Measurements from ENCODE around the gene KLHDC7A. TPM values are rescaled to one million over a fixed set of nuclear protein-coding genes. Genes with fewer than 3 reads are reported as not detected.

Gene KLHDC7A
- total RNA-seq, 4 donors from 2014 or later = 0.32 to 0.68 TPM; not detected in 2

DNA sequence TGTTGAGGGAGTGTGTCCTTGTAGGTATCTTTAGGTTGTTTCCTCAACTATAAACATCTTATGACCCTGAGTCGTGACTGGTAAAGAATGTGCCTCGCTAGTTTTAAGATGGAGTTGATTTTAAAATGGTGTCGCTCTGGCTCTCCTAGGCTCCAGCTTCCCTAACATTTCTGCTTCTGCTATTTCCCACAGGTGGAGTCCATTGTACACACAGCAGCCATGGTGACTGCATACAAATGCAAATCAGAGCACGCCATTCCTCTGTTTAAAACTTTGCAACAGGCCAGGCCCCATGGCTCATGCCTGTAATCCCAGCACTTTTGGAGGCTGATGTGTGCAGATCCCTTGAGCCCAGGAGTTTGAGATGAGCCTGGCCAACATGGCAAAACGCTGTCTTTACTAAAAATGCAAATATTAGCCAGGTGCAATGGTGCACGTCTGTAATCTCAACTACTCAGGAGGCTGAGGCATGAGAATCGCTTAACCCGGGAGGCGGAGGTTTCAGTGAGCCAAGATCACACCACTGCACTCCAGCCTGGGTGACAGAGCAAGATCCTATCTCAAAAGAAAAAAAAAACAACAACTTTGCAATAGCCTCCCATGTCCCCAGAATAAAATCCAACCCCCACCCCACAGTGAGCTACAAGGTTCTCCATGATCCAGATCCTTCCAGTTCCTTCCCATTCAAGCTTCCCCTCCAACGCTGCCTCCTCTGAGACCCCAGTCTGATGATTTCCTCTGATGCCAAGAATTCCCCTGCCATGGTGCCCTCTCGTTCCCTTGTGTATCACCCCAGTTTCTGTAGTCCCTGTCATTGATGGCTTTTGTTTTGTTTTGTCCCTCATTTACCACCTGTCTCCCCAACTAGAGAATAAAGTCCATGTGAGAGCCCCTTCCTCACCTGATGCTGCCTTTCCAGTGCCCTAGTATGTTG is 36.9 kb upstream of the KLHDC7A start:
- Histone ChIP-seq H3K9me3 (no peaks in the 10 kb centered on the region), H3K4me3 (no peak overlapping the region), H3K27me3 (peaks cover 3% of the 10 kb centered on the region), H3K27ac (no peak overlapping the region), H3K36me3 (no peaks in the 10 kb centered on the region), H3K4me1 (peaks cover 0 to 3% (median 0%) of the 10 kb centered on the region in 4 donors)
- TF ChIP-seq EP300 (IDR thresholded peaks at IDR 0.05; ENCODE audit: low read depth) (no peak), POLR2A (IDR thresholded peaks at IDR 0.05) (no peak), POLR2AphosphoS5 (IDR thresholded peaks at IDR 0.05) (no peak), CTCF (IDR thresholded peaks at IDR 0.05) (no peak)
- 70 to 80% methylated on average over 6 to 11 of the region's 11 CpGs for WGBS, 2 donors (ENCODE audit: low coverage in 1 of 2)
- in situ Hi-C loops (cut with MboI; ENCODE audit: low pct_ligation_motif_present in 1 of 4, low pct_unique_long_range_greater_than_20kb in 1 of 4, low sequenced_read_pairs in 3 of 4) (no loop called here), intact Hi-C loops (cut with DNase I; ENCODE audit: low total_unique reads) (no loop called here)
- no peak for DNase-seq

DNA sequence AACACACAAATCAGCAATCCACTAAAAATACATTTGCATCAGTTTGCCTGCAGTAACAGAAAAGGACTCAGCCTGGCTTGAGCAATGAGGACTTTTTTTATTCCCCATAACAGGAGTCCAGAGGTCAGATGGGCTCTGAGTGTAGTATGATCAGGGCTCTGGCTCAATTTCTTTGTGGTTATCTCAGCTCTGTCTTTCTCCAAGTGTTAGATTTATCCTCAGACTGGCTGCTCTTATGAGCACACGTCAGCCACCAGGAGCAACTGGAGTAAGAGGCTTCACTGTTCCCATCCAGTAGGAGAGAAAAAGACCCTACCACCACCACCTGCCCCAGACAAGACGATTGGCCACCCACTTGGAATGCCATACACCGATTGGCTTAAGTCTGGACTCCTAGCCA is 36.2 kb upstream of the KLHDC7A start:
- Histone ChIP-seq H3K27ac (no peak overlapping the region), H3K36me3 (no peaks in the 10 kb centered on the region), H3K4me1 (peaks cover 0 to 3% (median 0%) of the 10 kb centered on the region in 4 donors), H3K27me3 (peaks cover 6% of the 10 kb centered on the region), H3K9me3 (no peaks in the 10 kb centered on the region), H3K4me3 (no peak overlapping the region)
- intact Hi-C loops (cut with DNase I; ENCODE audit: low total_unique reads) (no loop called here), in situ Hi-C loops (cut with MboI; ENCODE audit: low pct_ligation_motif_present in 1 of 4, low pct_unique_long_range_greater_than_20kb in 1 of 4, low sequenced_read_pairs in 3 of 4) (no loop called here)
- DNase-seq = no peak
- 60 to 86% methylated on average over 2 to 3 of the region's 3 CpGs for WGBS, 2 donors (ENCODE audit: low coverage in 1 of 2)
- no peak for TF ChIP-seq EP300 (IDR thresholded peaks at IDR 0.05; ENCODE audit: low read depth)
- TF ChIP-seq CTCF (IDR thresholded peaks at IDR 0.05) = no peak
- no peak for TF ChIP-seq POLR2A (IDR thresholded peaks at IDR 0.05)
- TF ChIP-seq POLR2AphosphoS5 (IDR thresholded peaks at IDR 0.05) = no peak

GRCh38 chr1:18446751-18447150 is 34.0 kb upstream of the KLHDC7A start:
- Histone ChIP-seq H3K4me1 (no peaks in the 10 kb centered on the region), H3K36me3 (no peaks in the 10 kb centered on the region), H3K9me3 (no peaks in the 10 kb centered on the region), H3K27ac (no peak overlapping the region), H3K27me3 (peaks cover 6% of the 10 kb centered on the region), H3K4me3 (no peak overlapping the region)
- DNase-seq = no peak
- intact Hi-C loops (cut with DNase I; ENCODE audit: low total_unique reads) (no loop called here), in situ Hi-C loops (cut with MboI; ENCODE audit: low pct_ligation_motif_present in 1 of 4, low pct_unique_long_range_greater_than_20kb in 1 of 4, low sequenced_read_pairs in 3 of 4) (no loop called here)
- 83 to 88% methylated on average over 3 to 4 of the region's 4 CpGs for WGBS, 2 donors (ENCODE audit: low coverage in 1 of 2)
- TF ChIP-seq POLR2A (IDR thresholded peaks at IDR 0.05) (no peak), POLR2AphosphoS5 (IDR thresholded peaks at IDR 0.05) (no peak), CTCF (IDR thresholded peaks at IDR 0.05) (no peak), EP300 (IDR thresholded peaks at IDR 0.05; ENCODE audit: low read depth) (no peak)

DNA sequence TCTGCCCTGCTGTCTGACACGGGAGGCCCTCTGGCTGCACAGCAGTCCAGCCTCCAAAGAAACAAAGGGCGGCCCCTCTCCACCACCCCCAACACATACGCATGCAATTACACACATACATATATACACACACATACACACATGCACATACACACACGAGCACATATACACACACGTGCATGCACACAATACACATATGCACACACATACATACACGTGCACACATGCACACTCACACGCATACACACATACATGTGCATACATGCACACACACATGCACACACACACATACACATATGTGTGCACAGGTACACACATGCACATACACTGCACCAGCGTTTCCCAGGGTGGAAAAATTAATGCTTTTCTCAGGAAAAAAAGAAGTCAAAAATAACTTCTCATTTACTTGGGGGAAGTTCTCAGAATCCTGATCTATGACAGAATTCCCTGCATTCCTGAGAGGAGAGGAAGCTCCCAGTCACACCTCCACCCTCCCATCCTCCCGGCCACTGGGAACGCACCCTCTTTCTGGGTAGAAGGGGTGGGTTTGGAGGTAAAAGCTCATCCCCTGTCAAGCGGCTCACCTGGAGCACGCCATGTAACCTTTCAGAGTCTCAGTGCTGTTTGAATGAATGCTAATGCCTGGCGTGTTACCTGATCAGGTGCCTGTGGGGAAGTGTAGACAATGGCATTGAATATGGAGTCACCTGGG is 33.1 kb upstream of the KLHDC7A start:
- WGBS, 2 donors (ENCODE audit: low coverage in 1 of 2) = 83 to 85% methylated on average over 3 to 13 of the region's 13 CpGs
- Histone ChIP-seq H3K4me1 (no peaks in the 10 kb centered on the region), H3K27ac (no peak overlapping the region), H3K27me3 (peaks cover 6% of the 10 kb centered on the region), H3K4me3 (no peak overlapping the region), H3K9me3 (no peaks in the 10 kb centered on the region), H3K36me3 (no peaks in the 10 kb centered on the region)
- intact Hi-C loops (cut with DNase I; ENCODE audit: low total_unique reads) = no loop called here
- TF ChIP-seq POLR2A (IDR thresholded peaks at IDR 0.05) (no peak), EP300 (IDR thresholded peaks at IDR 0.05; ENCODE audit: low read depth) (no peak), CTCF (IDR thresholded peaks at IDR 0.05) (no peak), POLR2AphosphoS5 (IDR thresholded peaks at IDR 0.05) (no peak)
- in situ Hi-C loops (cut with MboI; ENCODE audit: low pct_ligation_motif_present in 1 of 4, low pct_unique_long_range_greater_than_20kb in 1 of 4, low sequenced_read_pairs in 3 of 4) = no loop called here
- DNase-seq = no peak
